Activated T-helper 1 cell treated with Interleukin-2 at 50 U/mL for 16 hours (primary cell): ENCODE measurements around the gene ASCC3.
"Not testable (repeated sequence)": the region's sequence is repeated elsewhere in the genome, so short reads cannot be mapped to it uniquely, and the experiment has no call there.

Experiments
- DNase-seq: peaks from one replicate; pipeline ENCODE4 v3.0.0-alpha.2; 2020; ENCODE audit warnings: low read depth

The ASCC3 gene, protein sequence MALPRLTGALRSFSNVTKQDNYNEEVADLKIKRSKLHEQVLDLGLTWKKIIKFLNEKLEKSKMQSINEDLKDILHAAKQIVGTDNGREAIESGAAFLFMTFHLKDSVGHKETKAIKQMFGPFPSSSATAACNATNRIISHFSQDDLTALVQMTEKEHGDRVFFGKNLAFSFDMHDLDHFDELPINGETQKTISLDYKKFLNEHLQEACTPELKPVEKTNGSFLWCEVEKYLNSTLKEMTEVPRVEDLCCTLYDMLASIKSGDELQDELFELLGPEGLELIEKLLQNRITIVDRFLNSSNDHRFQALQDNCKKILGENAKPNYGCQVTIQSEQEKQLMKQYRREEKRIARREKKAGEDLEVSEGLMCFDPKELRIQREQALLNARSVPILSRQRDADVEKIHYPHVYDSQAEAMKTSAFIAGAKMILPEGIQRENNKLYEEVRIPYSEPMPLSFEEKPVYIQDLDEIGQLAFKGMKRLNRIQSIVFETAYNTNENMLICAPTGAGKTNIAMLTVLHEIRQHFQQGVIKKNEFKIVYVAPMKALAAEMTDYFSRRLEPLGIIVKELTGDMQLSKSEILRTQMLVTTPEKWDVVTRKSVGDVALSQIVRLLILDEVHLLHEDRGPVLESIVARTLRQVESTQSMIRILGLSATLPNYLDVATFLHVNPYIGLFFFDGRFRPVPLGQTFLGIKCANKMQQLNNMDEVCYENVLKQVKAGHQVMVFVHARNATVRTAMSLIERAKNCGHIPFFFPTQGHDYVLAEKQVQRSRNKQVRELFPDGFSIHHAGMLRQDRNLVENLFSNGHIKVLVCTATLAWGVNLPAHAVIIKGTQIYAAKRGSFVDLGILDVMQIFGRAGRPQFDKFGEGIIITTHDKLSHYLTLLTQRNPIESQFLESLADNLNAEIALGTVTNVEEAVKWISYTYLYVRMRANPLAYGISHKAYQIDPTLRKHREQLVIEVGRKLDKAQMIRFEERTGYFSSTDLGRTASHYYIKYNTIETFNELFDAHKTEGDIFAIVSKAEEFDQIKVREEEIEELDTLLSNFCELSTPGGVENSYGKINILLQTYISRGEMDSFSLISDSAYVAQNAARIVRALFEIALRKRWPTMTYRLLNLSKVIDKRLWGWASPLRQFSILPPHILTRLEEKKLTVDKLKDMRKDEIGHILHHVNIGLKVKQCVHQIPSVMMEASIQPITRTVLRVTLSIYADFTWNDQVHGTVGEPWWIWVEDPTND (N-terminal part only)

DNA sequence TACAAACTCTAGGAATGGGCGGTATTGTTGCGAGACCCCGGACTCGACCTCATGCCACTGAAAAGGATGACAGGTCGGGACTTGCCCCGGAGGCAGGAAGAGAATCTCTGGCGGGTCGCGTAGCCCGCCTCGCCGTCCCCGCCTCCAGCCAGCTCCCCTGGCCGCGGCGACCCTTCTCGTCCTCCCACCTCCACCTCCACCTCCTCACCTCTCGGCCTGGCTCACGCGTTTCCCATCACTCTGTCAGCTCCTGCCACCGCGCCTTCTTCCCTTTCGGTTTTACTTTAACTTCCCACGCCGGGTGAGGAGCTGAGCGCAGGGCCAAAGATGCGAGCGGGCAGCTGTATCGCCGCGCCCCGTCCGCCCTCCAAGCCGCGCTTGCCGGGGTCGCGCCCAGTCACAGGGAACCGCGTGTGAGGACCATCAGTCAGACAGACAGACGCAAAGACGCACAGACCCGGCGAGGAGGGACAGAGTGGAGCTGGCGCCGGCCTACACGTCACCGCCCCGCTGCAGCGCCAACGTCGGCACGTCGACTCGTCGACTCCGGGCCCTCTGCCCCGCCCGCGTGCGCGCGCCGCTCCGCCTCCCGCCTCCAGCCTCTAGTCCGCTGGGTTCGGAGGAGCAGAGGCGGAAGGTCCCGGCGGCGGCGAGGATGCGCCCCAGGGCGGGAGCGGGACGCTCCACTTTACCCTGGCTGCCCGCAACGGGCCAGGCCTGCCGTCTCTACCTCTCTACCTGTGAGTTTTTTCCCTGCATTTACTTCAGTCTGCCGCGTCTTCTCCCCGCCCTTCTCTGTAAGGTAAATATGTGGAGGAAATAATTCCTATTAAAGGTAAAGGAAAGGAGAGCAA lies at the start of gene ASCC3:
ASCC3 (minus strand) TSS at position 477 of the 854 bp plus-strand sequence. CDS start 13,332 bp downstream, outside the sequence.
- peak; percentile 80 for DNase-seq

DNA sequence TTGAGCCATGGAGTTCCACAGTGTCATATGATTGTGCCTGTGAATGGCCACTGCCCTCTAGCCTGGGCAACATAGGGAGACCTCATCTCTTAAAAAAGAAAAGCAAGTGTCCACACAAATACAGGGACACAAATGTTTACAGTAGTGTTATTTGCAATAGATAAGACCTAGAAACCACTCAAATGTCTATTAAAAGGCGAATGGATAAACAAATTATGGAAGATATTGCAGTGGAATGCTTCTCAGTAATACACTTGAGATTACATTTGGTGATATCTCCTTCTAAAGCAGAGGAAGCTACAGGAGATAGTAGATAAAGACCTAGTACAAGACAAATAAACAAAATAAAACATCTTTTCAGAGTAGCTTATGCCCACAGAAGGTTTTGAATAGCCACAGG lies 44.6 kb upstream of the ASCC3 start:
- DNase-seq: no peak

DNA sequence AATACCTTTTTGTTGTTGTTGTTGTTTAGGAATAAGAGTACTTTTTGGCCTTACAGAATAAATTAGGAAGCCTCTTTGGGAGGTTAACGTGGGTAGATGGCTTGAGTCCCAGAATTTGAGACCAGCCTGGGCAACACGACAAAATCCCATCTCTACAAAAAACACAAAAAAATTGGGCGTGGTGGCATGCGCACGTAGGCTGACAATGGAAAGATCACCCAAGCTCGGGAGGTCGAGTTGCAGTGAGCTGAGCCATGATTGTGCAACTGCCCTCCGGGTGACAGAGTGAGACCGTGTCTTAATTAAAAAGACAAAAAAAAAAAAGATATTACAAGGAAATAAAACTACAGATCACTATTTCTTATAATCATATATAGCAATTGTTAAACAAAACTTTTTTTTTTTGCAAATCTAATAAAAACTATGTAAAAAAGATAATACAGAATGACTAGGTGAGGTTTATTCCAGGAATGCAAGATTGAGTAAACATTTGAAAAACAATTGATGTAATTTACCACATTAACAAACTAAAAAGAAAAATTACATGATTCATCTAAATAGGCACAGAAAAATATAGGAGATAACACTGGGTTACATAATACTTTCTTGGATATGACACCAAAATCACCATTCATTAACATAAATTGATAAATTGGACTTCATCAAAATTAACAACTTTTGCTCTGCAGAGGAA lies 43.6 kb upstream of the ASCC3 start:
- DNase-seq: no peak

DNA sequence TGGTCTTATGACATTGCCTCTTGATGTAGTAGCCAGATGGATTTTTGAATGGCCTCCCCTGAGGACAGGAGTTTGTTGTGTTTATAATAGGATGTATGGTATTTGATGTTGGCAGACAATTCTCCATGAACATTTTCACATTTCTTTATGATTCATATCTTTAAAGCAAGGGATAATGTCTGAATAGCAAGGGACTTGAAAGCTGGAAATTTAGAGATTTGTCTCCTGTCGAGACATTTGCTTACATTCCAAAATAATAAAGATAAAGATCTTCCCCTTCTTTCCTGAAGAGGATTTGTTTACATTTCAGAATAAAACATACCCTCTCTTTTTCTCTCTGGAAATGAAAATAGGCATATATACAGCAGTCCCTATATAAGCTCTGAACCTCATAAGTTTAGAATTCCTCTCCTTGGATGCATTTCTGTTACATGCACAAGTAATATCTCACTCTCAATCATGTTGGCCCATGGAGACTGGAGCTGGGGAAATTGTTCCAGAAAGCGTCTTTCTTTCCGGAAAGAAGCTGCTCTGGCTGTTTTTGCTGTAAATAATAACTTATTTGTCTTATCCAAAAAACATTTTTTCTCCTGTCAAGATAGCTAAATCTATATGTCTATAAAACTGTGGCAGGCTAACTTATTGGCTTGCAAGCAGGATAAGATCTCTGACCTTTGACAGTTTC lies 42.5 kb upstream of the ASCC3 start:
- DNase-seq: no peak

DNA sequence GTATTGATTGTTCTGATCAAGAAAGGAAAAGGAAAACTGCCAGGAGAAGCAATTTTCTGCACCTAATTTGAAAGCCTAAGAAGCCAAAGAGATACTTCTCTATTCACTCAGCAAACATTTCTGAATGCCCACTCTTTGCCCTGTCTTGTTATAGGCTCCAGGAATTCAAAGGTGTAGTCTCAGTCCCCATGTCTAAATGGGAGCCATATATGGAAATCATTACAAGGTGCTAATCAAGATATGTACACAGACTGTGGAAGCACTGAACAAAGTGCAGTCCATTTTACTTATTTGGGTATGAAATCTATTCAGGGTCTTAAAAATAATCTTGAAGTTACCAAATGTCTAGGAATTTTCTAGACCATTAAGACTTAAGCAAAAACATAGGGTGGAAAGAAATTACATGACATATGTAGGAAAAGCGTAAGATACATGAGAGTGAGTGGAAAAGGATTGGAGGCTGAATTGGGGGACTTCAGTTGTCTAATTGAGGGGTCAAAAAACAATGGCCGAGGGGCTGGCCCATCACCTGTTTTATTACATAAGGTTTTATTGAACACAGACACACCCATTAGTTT lies 39.0 kb upstream of the ASCC3 start:
- DNase-seq: no peak

DNA sequence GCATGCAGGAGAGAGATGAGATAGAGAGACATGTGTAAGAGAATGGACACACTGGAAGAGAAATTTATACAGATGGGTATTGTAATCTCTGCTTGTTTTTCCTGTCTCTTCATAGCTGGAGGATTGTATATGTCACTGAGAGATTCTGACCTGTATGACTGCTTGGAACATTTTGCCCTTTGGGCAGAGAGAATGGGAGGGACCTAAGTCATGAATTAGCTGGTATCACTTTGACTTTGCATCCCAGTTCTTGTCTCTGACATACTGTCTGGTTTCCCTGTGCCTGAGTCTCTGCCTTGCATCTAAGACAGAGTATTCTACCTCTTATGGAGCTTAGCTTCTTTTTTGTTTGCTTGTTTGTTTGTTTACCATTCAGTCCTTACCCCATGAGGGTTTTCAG lies 37.0 kb upstream of the ASCC3 start:
- no peak for DNase-seq

DNA sequence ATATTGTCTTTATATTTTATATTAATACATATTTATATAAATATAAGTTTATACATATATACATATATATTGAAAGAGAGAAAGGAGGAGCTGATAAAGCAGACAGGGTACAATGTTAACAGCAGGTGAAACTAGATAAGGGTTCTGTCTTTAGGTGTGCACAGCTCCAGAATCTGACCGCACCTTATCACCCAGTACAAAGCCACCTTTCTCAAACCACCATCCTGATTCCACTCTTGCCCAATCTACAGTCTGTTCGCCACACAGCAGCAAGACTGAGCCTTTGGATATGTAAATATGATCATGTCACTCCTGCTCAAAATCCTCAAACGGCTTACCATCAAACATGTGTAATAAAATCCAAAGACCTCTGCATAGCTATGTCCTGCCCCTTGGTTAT lies 34.7 kb upstream of the ASCC3 start:
- no peak for DNase-seq

DNA sequence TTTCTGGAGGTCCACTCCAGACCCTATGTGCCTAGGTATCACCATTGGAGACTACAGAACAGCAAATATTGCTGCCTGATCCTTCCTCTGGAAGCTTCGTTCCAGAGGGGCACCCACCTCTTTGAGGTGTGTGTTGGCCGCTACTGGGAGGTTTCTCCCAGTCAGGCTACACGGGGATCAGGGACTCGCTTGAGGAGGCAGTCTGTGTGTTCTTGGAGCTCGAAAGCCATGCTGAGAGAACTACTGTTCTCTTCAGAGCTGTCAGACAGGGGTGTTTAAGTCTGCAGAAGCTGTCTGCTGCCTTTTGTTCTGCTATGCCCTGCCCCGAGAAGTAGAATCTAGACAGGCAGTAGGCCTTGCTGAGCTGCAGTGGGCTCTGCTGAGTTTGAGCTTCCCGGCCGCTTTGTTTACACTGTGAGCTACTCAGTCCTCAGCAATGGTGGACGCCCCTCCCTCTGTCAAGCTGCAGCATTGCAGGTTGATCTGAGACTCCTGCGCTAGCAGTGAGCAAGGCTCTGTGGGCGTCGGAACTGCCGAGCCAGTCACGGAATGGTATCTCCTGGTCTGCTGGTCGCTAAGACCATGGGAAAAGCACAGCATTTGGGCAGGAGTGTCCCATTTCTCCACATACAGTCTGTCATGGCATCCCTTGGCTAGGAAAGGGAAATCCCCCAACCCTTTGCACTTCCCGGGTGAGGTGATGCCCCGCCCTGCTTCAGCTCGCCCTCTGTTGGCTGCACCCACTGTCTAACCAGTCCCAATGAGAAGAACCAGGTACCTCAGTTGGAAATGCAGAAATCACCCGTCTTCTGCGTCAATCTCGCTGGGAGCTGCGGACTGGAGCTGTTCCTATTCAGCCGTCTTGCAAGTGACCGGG lies 32.5 kb upstream of the ASCC3 start:
- DNase-seq: no peak

DNA sequence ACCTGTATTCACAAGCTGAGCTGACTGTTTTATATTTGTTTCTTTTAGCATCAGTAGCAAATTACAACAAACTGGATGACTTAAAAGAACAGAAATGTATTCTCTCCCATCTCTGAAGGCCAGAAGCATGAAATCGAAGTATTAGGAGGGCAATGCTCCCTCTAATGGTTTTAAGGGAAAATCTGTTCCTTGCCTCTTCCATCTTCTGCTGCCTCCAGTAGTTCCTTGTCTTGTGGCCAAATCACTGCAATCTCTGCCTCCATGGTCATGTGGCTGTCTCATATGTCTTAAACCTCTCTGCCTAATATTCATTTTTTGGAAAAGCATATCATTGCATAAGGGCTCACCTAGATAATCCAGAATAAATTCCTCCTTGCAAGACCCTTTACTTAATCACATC lies 25.2 kb upstream of the ASCC3 start:
- no peak for DNase-seq

DNA sequence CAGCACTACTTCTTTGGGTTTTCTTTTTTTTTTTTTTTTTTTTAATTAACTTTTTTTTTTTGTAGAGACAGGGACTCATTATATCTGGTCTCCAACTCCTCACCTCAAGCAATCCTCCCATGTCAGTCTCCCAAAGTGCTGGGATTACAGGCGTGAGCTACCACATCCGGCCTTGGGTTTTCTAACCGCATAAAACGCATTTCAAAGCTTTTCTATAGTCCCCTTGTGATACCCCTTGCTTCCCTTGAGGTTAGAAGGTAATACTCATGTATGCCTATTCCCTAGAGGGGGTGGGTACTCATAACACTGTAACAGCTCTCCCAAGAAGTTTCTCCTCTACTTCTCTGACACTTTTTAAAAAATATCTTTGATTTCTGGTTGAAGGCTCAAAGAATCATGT lies 23.9 kb upstream of the ASCC3 start:
- no peak for DNase-seq

DNA sequence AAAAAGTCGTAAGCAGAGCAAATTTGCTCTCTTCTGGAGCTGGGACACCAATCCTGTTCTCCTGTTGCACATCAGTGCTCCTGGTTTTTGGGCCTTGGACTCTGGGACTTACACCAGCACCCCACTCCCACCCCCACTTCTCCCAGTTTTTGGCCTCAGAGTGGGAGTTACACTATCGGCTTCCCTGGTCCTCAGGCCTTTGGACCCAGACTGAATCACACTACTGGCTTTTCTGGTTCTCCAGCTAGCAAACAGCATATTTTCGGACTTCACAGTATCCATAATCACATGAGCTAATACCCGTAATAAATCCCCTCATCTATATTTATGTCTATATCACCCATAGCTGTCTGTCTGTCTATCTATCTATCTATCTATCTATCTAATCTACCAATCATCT lies 23.2 kb upstream of the ASCC3 start:
- no peak for DNase-seq

DNA sequence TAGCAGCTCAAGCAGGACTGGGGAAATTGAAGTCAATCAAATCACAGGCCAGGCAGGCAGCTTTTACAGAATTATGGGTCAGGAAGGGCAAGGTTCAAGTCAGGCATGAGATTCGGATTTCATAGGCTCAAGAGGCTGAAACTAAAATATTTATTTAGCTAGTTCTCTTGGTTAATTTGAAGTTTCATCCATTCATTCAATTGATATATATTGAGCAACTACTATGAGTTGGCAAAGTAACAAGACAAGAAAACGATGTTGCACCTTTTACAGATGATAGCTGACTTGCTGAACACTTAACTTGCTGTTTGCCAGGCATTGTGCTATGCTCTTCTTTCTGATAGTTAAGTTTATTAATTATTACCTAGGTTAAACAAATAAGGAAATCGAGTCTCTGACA lies 20.5 kb upstream of the ASCC3 start:
- no peak for DNase-seq

DNA sequence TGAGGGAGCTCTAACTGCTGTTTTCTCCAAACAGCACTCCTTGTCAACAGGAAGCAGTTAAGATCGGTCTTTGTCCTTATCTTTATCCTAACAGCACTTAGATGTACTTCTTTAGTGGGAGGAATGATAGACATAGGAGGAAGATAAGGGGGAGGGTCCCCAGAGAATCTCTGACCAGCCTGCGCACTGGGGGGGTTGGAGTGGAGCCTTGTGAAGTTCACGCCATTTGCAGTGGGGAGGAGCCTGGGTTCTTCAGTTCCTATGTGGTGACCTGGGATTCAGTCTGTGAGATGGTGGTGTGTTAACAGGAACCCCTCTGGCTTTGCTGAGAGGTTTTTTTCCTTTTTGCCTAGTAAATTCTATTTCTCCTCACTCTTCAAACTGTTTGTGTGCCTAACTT lies 18.1 kb upstream of the ASCC3 start:
- DNase-seq: no peak

DNA sequence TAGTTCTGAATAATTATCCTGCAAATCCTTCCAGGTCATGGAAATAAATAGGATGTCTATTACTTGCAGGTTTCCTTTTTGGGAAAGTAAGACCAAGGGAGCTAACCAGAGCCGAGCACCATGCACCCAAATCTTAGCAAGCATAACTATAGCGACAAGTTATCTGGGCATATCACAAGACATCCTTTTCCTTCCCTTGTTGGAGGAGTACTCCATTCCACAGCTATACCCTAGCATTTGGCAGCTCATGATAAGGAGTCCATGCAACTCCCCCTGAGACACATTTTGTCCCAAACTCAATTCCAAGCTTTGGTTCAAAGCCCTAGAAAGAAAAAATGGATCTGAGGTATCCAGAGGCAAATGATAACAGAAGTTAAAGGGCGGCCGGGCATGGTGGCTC lies 16.5 kb upstream of the ASCC3 start:
- DNase-seq: no peak

DNA sequence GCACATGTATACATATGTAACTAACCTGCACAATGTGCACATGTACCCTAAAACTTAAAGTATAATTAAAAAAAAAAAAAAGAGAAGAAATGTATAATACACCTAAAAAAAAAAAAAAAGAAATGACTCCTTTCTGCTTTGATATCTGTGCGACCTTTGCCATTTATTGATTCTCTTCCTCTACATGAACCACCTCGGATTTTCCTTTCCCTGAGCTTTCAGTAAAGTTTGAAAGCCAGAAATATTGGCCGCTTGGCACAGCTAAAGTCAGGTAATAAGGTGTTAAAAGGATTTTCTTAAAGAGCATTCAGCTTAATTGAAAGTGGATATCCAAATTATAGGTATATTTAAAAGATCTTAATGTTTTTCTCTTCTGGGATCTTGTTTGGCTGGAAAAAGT lies 12.6 kb upstream of the ASCC3 start:
- no peak for DNase-seq

DNA sequence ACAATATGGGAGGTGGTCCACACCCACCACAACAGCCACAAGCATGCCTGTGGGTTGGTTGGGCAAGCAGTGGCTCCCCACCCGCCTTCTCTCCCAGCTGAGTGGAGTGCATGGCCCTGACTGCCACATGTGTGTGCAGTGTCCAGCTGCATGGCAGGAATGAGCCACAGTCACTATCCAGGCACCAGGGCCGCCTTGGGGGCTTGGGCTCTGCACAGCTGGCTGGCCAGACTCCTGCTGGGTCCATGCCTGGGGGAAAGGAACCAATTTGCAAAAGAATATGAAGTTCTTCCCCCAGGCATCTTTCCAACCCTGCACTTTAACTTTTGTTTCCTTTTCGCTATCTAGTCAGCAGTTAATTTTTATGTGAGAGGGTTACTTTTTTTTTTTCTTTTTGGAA lies 11.6 kb upstream of the ASCC3 start:
- no peak for DNase-seq

DNA sequence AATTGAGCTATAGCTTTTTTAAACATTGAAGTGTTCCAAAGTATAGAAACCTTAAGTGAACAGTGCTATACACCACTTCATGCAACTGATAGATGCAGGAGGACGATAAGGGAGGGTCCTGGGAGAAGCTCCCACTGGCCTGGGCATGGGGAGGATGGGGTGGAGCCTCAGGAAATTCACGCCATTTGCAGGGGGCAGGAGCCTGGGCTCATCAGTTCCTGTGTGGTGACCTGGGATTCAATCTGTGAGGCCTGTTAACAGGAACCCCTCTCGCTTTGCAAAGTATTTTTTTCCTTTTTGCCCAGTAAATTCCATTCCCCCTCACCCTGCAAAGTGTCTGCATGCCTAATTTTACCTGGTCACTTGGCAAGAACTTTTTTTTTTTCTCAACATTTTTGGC lies 11.0 kb upstream of the ASCC3 start:
- DNase-seq: no peak

DNA sequence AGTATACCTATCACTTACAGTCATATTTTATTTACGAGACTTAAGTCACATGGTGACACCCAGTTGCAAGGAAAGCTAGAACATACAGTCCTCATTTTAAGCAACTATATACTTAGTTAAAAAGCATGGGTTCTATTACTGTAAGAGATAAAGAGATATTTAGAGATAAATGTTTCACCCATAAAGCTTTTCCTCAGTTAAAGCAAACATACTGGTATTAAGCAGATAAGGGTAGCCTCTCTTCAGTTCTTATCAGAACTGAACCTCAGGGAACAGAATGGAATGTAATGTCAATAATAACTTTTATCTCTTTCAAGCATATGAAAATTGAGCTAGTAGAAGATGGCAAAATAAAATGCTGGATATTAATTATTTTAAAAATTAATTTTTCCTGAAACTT lies 9.9 kb upstream of the ASCC3 start:
- DNase-seq: no peak

DNA sequence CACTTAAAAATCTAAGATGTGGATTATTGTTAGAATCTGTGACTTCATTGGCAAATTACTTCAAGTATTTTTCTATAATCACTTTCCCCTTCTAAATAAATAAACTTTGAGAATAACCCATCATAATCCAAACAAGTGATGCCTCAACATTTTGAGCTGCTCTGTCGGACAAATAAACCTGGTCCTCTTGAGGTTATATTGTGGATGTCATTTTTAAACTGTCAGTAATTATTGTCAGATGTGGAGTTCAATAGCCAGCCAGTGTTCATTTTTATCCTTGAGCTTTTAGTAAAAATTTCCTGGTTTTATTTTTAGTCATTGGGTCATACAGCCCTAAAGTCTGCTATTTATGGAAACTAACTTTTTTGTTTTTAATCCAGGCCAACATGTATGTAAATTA lies 9.5 kb upstream of the ASCC3 start:
- DNase-seq: not testable (repeated sequence)
